CD8-positive, alpha-beta memory T cell (primary cell): ENCODE data around the gene NCAPD2. TPM values are rescaled to one million over a fixed set of nuclear protein-coding genes. Genes with fewer than 3 reads are reported as not detected.

Source experiments
- CTCF ChIA-PET: fragments of 350-600 bp; sonication (Branson Sonifier 250); formaldehyde crosslinking; loops from one replicate; lab custom pipeline; 2021; ENCODE audit warnings: antibody characterized with exemption; lab: Charles Lee
- POLR2A ChIA-PET: fragments of 350-600 bp; sonication (Branson Sonifier 250); formaldehyde crosslinking; loops from one replicate; lab custom pipeline; 2021; ENCODE audit warnings: antibody characterized with exemption; lab: Charles Lee
- DNase-seq, 5 donors: peaks; one replicate each; pipeline versions ENCODE4 v3.0.0 to v3.0.0-alpha.2; 2020 to 2022; ENCODE audit warnings: mixed read lengths in 1 of 5
- H3K27ac ChIP-seq: one replicate; pipeline ENCODE4 v1.7.0; 2013; ENCODE audit warnings: low read depth, mild to moderate bottlenecking, low read length, moderate library complexity
- H3K27me3 ChIP-seq: 2 replicates; pipeline ENCODE4 v1.7.0; 2013; ENCODE audit warnings: low read length, mild to moderate bottlenecking; ENCODE audit not compliant: insufficient read depth, poor library complexity, severe bottlenecking
- H3K36me3 ChIP-seq: 2 replicates; pipeline ENCODE4 v1.7.0; 2013; ENCODE audit warnings: mild to moderate bottlenecking, low read length, moderate library complexity; ENCODE audit not compliant: insufficient read depth
- H3K4me1 ChIP-seq: 2 replicates; pipeline ENCODE4 v1.7.0; 2013; ENCODE audit warnings: mild to moderate bottlenecking, low read length, moderate library complexity; ENCODE audit not compliant: insufficient read depth
- H3K4me3 ChIP-seq: 2 replicates; pipeline ENCODE4 v1.7.0; 2013; ENCODE audit warnings: mild to moderate bottlenecking, low read length
- H3K9me3 ChIP-seq: 2 replicates; pipeline ENCODE4 v1.7.0; 2013; ENCODE audit warnings: mild to moderate bottlenecking, low read length
- H3K27ac Mint-ChIP-seq, 8 donors: one replicate each; pipeline ENCODE4 v1.8.0; 2020 to 2021; ENCODE audit warnings: mixed read lengths in 8 of 8, mild to moderate bottlenecking in 6 of 8, inconsistent platforms in 3 of 8, moderate library complexity in 3 of 8
- H3K27me3 Mint-ChIP-seq, 2 donors: one replicate each; pipeline ENCODE4 v1.8.0; 2020 to 2021; ENCODE audit warnings: mixed read lengths in 2 of 2, mild to moderate bottlenecking in 1 of 2, moderate library complexity in 1 of 2
- H3K36me3 Mint-ChIP-seq, 3 donors: one replicate each; pipeline ENCODE4 v1.8.0; 2020 to 2021; ENCODE audit warnings: mixed read lengths in 3 of 3, inconsistent platforms in 1 of 3, mild to moderate bottlenecking in 1 of 3
- H3K4me1 Mint-ChIP-seq, 3 donors: one replicate each; pipeline ENCODE4 v1.8.0; 2020 to 2021; ENCODE audit warnings: mixed read lengths in 3 of 3, inconsistent platforms in 1 of 3, mild to moderate bottlenecking in 1 of 3
- H3K4me3 Mint-ChIP-seq, 7 donors: one replicate each; pipeline ENCODE4 v1.8.0; 2020 to 2021; ENCODE audit warnings: mixed read lengths in 7 of 7, mild to moderate bottlenecking in 6 of 7, moderate library complexity in 4 of 7, inconsistent platforms in 2 of 7
- H3K9me3 Mint-ChIP-seq, 5 donors: one replicate each; pipeline ENCODE4 v1.8.0; 2020 to 2022; ENCODE audit warnings: mixed read lengths in 5 of 5, mild to moderate bottlenecking in 3 of 5, moderate library complexity in 2 of 5, inconsistent platforms in 1 of 5
- polyA plus RNA-seq: library from polyadenylated mRNA; unstranded; fragments of 300-500 nt; fragmentation: Illumina TruSeq; gene quantifications from one replicate; pipeline ENCODE4 v1.2.3, GENCODE V29; 2021
- total RNA-seq, 2 experiments: library from RNA; stranded (reverse); gene quantifications; one replicate each; pipeline ENCODE4 v1.2.3, GENCODE V29; 2021

NCAPD2 gene
- total and polyA plus RNA-seq, 3 experiments from 2014 or later: 29.8 to 97.5 (median 96.5) TPM

DNA sequence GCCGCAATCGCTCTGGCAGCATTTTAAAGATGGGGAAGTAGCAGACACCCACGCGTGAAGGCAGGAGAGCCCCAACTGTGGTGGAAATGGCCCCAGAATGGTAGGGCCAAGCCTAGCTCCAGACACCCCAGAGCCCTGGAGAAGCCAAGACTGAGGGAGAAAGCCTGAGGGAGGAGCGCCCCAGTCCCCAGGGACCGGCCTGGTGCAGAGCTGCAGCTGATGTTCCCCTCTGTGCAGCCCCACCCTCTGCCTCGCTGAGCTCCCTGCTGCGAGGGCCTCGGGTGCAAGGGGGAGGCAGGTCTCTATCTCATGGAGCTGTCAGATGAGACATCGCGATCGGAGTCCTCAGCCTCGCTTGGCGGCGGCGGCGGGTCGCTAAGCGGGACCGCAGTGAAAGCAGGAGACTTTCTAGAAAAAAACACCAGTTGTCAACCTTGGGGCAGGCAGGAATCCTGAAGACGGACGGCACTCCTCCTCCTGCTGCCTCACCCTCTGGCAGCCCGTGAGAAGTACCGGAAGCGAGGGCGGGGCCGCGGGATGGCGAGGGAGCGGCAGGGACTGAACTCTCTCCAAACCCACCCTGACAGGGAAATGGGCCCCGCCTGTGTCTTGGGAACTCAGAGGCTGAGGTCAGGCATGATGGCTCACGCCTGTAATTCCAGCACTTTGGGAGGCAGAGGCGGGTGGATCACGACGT is 46.4 kb downstream of the NCAPD2 start:
- Histone ChIP-seq H3K4me1 (peaks cover 62% of the 10 kb centered on the region), H3K9me3 (no peaks in the 10 kb centered on the region), H3K27me3 (no peaks in the 10 kb centered on the region), H3K4me3 (no peak overlapping the region), H3K27ac (no peak overlapping the region), H3K36me3 (peaks cover 31% of the 10 kb centered on the region)
- Mint-ChIP-seq H3K4me3 (peak overlapping the region in 6 of 7 donors; percentile 16 to 73 (median 66)), H3K9me3 (no peaks in the 10 kb centered on the region), H3K36me3 (peaks cover 5 to 74% (median 9%) of the 10 kb centered on the region in 3 donors), H3K27me3 (peaks cover 0 to 1% of the 10 kb centered on the region in 2 donors), H3K4me1 (peaks cover 40 to 48% (median 47%) of the 10 kb centered on the region in 3 donors), H3K27ac (peak overlapping the region in 7 of 8 donors; percentile 12 to 95 (median 77))
- peak; percentile 21 to 63 (median 33) for DNase-seq
- CTCF ChIA-PET: interaction anchor here (0.9 to 5.6 kb wide), 15 partner anchors 9 to 217 kb away, joined by 3 to 107 read pairs (median 4); partner anchors contain the start of genes CD27 and VAMP1
- POLR2A ChIA-PET: interaction anchor here (0.7 to 1.8 kb wide), 2 partner anchors 12 to 70 kb away, joined by 4 read pairs; partner anchors contain the start of gene VAMP1

DNA sequence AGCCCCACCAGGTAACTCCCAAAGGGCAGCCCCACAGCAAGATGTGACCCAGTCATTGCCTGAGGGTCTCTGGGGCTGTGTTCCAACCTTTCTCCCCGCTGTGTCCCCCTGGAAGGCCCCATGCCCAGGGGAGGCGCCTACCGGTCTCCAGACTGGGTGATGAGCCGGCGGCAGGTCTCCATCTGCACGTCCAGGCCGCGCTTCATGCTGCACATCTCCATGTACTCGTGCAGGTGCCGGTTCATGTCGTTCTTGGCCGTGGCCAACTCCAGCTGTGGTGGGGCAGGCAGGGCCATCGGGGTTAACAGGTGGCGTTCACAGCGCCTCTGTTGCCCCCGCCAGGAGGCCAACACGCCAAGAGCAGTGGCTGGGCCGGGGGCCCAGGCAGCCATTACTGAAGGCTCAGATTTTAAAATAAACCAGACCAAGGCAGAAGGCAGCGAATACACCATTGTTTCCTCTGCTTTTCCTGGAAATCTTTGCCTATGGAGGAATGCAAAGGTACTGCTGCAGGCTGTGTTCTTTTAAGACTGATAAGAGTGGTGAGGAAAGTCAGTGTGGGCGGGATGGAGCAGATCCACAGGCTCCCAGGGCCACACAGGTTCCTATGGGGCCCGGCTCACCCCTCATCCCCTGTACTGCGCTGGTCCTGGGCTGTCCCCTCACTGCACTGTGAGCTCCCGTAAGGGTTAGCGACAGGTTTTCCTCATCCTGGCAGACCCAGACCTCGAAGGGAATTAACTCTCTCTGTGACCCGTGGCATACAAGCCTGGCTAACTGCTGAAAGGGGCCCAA is 47.7 kb downstream of the NCAPD2 start:
- Mint-ChIP-seq H3K4me3 (no peak overlapping the region), H3K9me3 (no peaks in the 10 kb centered on the region), H3K4me1 (peaks cover 30 to 36% (median 36%) of the 10 kb centered on the region in 3 donors), H3K36me3 (peaks cover 5 to 71% (median 12%) of the 10 kb centered on the region in 3 donors), H3K27ac (peak overlapping the region in 5 of 8 donors; percentile 18 to 81 (median 62)), H3K27me3 (no peaks in the 10 kb centered on the region)
- ChIA-PET POLR2A (interaction anchor here (0.7 kb wide), 2 partner anchors 11 to 66 kb away, joined by 4 to 5 read pairs; no protein-coding TSS in a partner anchor), CTCF (interaction anchor here (1.4 to 4.9 kb wide), 8 partner anchors 11 to 212 kb away, joined by 3 to 107 read pairs (median 10); partner anchors contain the start of gene VAMP1)
- Histone ChIP-seq H3K4me3 (no peak overlapping the region), H3K27me3 (no peaks in the 10 kb centered on the region), H3K4me1 (peaks cover 50% of the 10 kb centered on the region), H3K36me3 (peaks cover 24% of the 10 kb centered on the region), H3K27ac (no peak overlapping the region), H3K9me3 (no peaks in the 10 kb centered on the region)
- no peak for DNase-seq

DNA sequence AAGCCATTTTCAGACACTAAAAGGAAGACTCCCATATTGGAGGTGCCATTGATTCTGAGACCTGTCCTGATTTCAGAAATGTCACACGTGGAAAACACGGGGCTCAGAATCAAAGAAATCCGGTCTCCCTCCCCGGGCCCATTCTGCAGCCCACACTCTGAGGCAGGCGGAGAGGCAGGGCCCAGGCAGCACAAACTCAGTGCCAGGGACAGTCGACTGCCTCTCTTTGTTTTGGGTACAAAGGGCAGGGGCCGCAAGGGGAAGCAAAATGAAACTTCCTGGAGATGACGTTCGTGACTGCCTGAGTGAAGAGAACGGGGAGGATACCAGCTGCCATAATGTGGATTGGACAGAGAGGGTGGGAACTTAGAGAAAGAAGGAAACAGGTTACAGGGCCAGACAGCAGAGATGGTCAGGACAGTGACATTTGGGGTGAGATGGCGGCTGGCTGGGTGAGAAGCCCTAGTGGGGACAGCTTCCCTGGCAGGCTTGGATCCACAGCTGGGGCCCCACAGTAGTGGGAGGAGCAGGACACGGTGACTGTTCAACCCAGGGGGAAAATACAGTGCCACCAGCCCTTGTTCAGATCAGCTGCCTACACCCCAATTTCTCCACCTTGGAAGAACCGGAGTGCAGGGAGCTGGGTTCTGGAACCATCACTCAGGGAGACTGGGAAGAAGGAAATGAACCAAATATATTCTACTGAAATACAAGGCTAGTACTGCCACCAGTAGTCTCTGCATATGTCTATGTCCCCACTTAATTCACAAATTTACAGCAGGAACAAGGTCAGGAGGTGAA is 48.5 kb downstream of the NCAPD2 start:
- no peaks in the 10 kb centered on the region for H3K9me3 ChIP-seq
- H3K4me3 Mint-ChIP-seq: no peak overlapping the region

DNA sequence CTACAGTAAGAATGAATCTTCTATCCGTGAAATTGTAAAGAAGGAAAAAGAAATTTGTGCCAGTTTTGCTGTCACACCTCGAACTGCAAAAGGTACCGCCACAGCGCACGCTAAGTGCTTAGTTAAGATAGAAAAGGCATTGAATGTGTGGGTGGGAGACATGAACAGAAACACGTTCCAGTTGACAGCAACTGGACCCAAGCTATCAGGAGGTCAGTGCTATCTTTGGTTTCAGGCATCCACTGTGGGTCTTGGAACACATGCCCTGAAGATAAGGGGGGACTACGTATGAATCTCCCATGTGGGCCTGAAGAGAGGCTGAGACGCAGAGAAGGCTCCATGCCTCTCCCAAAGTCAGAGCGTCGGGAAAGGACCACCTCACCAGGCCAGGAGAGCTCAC is 52.1 kb downstream of the NCAPD2 start:
- H3K27me3 ChIP-seq: no peaks in the 10 kb centered on the region
- peak overlapping the region; percentile 24 for H3K27ac ChIP-seq
- H3K36me3 ChIP-seq: peaks cover 13% of the 10 kb centered on the region
- H3K27me3 Mint-ChIP-seq: peaks cover 0 to 1% of the 10 kb centered on the region in 2 donors
- no peak overlapping the region for H3K4me3 Mint-ChIP-seq
- peaks cover 2 to 7% (median 5%) of the 10 kb centered on the region in 3 donors for H3K4me1 Mint-ChIP-seq
- peak overlapping the region in 2 of 8 donors; percentile 29 to 40 for H3K27ac Mint-ChIP-seq
- no peak for DNase-seq
- ChIA-PET POLR2A (no interaction called here), CTCF (interaction anchor here (0.8 to 2.8 kb wide), 5 partner anchors 8 to 122 kb away, joined by 3 to 10 read pairs (median 4); no protein-coding TSS in a partner anchor)
- no peak overlapping the region for H3K4me3 ChIP-seq
- peaks cover 0 to 72% (median 8%) of the 10 kb centered on the region in 3 donors for H3K36me3 Mint-ChIP-seq
- peaks cover 8% of the 10 kb centered on the region for H3K4me1 ChIP-seq
- no peaks in the 10 kb centered on the region for H3K9me3 ChIP-seq
- no peaks in the 10 kb centered on the region for H3K9me3 Mint-ChIP-seq

More for the DNA sequence above, 48.5 kb downstream of the NCAPD2 start:
- POLR2A ChIA-PET: interaction anchor here (0.9 kb wide), 1 partner anchor 14 kb away, joined by 3 read pairs; no protein-coding TSS in a partner anchor
- Mint-ChIP-seq H3K27ac (peak overlapping the region in 6 of 8 donors; percentile 18 to 84 (median 52)), H3K27me3 (peaks cover 0 to 1% of the 10 kb centered on the region in 2 donors), H3K4me1 (peaks cover 22 to 28% (median 28%) of the 10 kb centered on the region in 3 donors), H3K36me3 (peaks cover 5 to 71% (median 13%) of the 10 kb centered on the region in 3 donors), H3K9me3 (no peaks in the 10 kb centered on the region)
- no peak overlapping the region for H3K27ac ChIP-seq
- CTCF ChIA-PET: interaction anchor here (3.0 kb wide), 1 partner anchor 77 kb away, joined by 14 read pairs; no protein-coding TSS in a partner anchor
- peaks cover 42% of the 10 kb centered on the region for H3K4me1 ChIP-seq
- H3K27me3 ChIP-seq: no peaks in the 10 kb centered on the region
- DNase-seq: no peak
- H3K36me3 ChIP-seq: peaks cover 16% of the 10 kb centered on the region
- H3K4me3 ChIP-seq: no peak overlapping the region

DNA sequence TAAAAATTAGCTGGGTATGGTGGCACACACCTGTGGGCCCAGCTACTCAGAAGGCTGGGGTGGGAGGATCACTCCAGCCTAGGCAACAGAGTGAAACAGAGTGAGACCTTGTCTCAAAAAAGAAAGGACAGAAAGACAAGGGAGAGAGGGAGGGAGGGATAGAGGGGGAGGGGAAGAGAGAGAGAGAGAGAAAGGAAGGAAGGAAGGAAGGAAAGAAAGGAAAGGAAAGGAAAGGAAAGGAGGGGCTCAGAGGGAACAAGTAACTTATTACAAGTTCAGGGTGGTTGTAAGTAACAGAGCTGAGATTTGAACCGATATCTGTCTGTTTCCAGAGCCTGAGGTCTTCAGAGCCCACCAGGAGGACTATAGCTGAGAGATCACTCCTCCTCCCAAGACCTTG is 53.7 kb downstream of the NCAPD2 start:
- Histone ChIP-seq H3K36me3 (peaks cover 13% of the 10 kb centered on the region), H3K27me3 (no peaks in the 10 kb centered on the region), H3K27ac (no peak overlapping the region), H3K4me1 (no peaks in the 10 kb centered on the region), H3K4me3 (no peak overlapping the region), H3K9me3 (no peaks in the 10 kb centered on the region)
- ChIA-PET CTCF (interaction anchor here (2.1 to 2.8 kb wide), 2 partner anchors 10 to 11 kb away, joined by 8 to 10 read pairs; no protein-coding TSS in a partner anchor), POLR2A (no interaction called here)
- Mint-ChIP-seq H3K4me1 (peaks cover 11 to 17% (median 15%) of the 10 kb centered on the region in 3 donors), H3K9me3 (no peaks in the 10 kb centered on the region), H3K4me3 (peak overlapping the region in 1 of 7 donors; percentile 30), H3K36me3 (peaks cover 0 to 77% (median 8%) of the 10 kb centered on the region in 3 donors), H3K27me3 (peaks cover 0 to 1% of the 10 kb centered on the region in 2 donors), H3K27ac (peak overlapping the region in 1 of 8 donors; percentile 29)
- no peak for DNase-seq

DNA sequence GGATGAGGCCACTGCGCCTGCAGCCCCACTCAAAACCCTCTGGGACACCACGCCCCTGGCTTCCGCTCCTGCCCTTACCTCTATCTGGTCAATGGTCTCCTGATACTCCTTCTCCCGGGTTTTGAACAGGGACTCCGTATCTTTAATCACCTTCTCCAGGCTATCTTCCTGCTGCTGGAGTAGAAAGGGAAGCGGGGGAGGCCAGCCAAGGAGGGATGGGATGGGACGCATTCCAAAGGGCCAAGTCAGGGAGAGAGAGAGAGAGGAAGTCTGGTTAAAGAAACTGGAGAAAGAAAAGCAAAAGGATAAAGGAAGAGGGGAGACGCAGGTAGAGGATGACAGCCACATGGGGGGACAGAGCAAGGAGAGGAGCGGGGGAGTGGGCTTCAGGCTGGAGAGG is 54.1 kb downstream of the NCAPD2 start:
- Histone ChIP-seq H3K4me3 (no peak overlapping the region), H3K36me3 (peaks cover 13% of the 10 kb centered on the region), H3K4me1 (peaks cover under 1% of the 10 kb centered on the region), H3K27me3 (no peaks in the 10 kb centered on the region), H3K27ac (no peak overlapping the region), H3K9me3 (no peaks in the 10 kb centered on the region)
- H3K4me3 Mint-ChIP-seq: peak overlapping the region in 1 of 7 donors; percentile 30
- peaks cover 16 to 21% (median 19%) of the 10 kb centered on the region in 3 donors for H3K4me1 Mint-ChIP-seq
- ChIA-PET POLR2A (no interaction called here), CTCF (interaction anchor here (2.8 kb wide), 1 partner anchor 10 kb away, joined by 10 read pairs; no protein-coding TSS in a partner anchor)
- H3K27ac Mint-ChIP-seq: peak overlapping the region in 1 of 8 donors; percentile 71
- H3K36me3 Mint-ChIP-seq: peaks cover 0 to 77% (median 8%) of the 10 kb centered on the region in 3 donors
- no peaks in the 10 kb centered on the region for H3K9me3 Mint-ChIP-seq
- H3K27me3 Mint-ChIP-seq: peaks cover 0 to 1% of the 10 kb centered on the region in 2 donors
- DNase-seq: no peak

DNA sequence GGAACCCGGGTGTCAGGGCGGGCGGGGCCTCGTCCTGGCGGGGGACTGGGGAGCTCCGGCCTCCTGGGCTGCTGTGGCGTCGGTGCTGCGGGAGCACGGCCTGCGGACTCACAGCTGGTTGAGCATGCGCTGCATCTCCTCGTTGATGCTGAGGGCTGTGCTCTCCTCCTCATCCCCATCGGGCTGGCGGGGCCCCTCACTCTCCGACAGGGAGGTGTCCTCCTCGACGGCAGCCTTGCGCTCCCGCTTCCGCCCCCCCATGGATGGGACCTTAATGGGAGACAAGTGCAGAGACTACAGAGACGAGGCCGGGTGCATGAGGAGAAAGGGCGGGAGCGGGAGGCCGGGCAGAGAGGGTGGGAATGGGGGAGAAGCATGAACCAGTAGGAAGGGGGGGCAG is 54.7 kb downstream of the NCAPD2 start:
- H3K4me1 ChIP-seq: peaks cover 6% of the 10 kb centered on the region
- peaks cover 13% of the 10 kb centered on the region for H3K36me3 ChIP-seq

More for the DNA sequence above, 54.7 kb downstream of the NCAPD2 start:
- H3K36me3 Mint-ChIP-seq: peaks cover 0 to 74% (median 8%) of the 10 kb centered on the region in 3 donors
- no peaks in the 10 kb centered on the region for H3K9me3 ChIP-seq
- H3K4me3 ChIP-seq: no peak overlapping the region
- H3K4me3 Mint-ChIP-seq: no peak overlapping the region
- peaks cover 20 to 27% (median 25%) of the 10 kb centered on the region in 3 donors for H3K4me1 Mint-ChIP-seq
- no peak overlapping the region for H3K27ac ChIP-seq
- no peak overlapping the region for H3K27ac Mint-ChIP-seq
- no peaks in the 10 kb centered on the region for H3K27me3 ChIP-seq
- POLR2A ChIA-PET: no interaction called here
- H3K9me3 Mint-ChIP-seq: no peaks in the 10 kb centered on the region
- peaks cover 0 to 1% of the 10 kb centered on the region in 2 donors for H3K27me3 Mint-ChIP-seq
- DNase-seq: no peak
- CTCF ChIA-PET: no interaction called here
